Stimulated activated CD8-positive, alpha-beta memory T cell treated with anti-CD3 and anti-CD28 coated beads, Interleukin-7, amount 100 ng/mL, for 4 hours (primary cell): ENCODE measurements around the gene SESTD1.
"Not testable (repeated sequence)": the region's sequence is repeated elsewhere in the genome, so short reads cannot be mapped to it uniquely, and the experiment has no call there.

Source experiments
- DNase-seq, 2 donors: peaks; one replicate each; pipeline ENCODE4 v3.0.0-alpha.2; 2020; ENCODE audit warnings: low read depth in 2 of 2

SESTD1 gene

GRCh38 chr2:179106342-179106675 is 158.3 kb downstream of the SESTD1 start:
- no peak for DNase-seq

GRCh38 chr2:179104736-179105135 is 159.9 kb downstream of the SESTD1 start:
- no peak for DNase-seq

GRCh38 chr2:179098080-179098689 is 166.4 kb downstream of the SESTD1 start:
- DNase-seq, result no peak

- no peak for DNase-seq
Observed at GRCh38 chr2:179097131-179097530, 167.5 kb downstream of the SESTD1 start.

GRCh38 chr2:179096090-179096489 is 168.5 kb downstream of the SESTD1 start:
- DNase-seq, result no peak

GRCh38 chr2:179092912-179093311 is 171.7 kb downstream of the SESTD1 start:
- DNase-seq, result not testable (repeated sequence)

GRCh38 chr2:179082697-179083096 is 181.9 kb downstream of the SESTD1 start:
- no peak for DNase-seq

GRCh38 chr2:179081954-179082353 is 182.7 kb downstream of the SESTD1 start:
- DNase-seq, result no peak

- DNase-seq, result no peak
Observed at GRCh38 chr2:179072527-179072926, 192.1 kb downstream of the SESTD1 start.

GRCh38 chr2:179071810-179072355 is 192.7 kb downstream of the SESTD1 start:
- DNase-seq, result no peak

GRCh38 chr2:179070895-179071294 is 193.7 kb downstream of the SESTD1 start:
- no peak for DNase-seq

GRCh38 chr2:179069685-179070084 is 194.9 kb downstream of the SESTD1 start:
- DNase-seq, result no peak

GRCh38 chr2:179068991-179069643 is 195.5 kb downstream of the SESTD1 start:
- no peak for DNase-seq

GRCh38 chr2:179059026-179059700 is 205.5 kb downstream of the SESTD1 start:
- DNase-seq, result no peak

- DNase-seq, result no peak
Observed at GRCh38 chr2:179057737-179058136, 206.9 kb downstream of the SESTD1 start.

- not testable (repeated sequence) for DNase-seq
Observed at GRCh38 chr2:179053568-179053967, 211.1 kb downstream of the SESTD1 start.
